Suppressor macrophage treated with lipopolysaccharide for 4 hours (primary cell): ENCODE measurements around the gene AMTN.

Experiments
- DNase-seq: peaks from one replicate; pipeline ENCODE4 v3.0.0-alpha.2; 2020

AMTN gene

DNA sequence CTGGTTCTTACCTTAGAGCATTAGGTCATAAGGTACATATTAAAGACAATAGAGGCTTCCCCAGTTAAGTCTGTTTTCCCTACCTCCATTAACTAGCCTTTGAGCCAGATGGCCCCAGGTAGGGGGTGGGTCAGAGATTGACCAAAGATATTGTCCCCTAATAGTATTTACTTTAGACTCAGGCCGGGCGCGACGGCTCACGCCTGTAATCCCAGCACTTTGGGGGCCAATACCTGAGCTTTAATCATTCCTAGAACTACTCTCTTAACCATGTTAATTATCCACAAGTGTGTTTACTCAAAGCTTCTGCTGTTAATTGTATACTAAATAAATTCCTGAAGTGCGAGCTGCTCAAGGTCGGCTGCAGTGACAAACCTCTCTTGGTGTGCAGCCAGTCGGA is 45.7 kb downstream of the AMTN start:
- DNase-seq: no peak

DNA sequence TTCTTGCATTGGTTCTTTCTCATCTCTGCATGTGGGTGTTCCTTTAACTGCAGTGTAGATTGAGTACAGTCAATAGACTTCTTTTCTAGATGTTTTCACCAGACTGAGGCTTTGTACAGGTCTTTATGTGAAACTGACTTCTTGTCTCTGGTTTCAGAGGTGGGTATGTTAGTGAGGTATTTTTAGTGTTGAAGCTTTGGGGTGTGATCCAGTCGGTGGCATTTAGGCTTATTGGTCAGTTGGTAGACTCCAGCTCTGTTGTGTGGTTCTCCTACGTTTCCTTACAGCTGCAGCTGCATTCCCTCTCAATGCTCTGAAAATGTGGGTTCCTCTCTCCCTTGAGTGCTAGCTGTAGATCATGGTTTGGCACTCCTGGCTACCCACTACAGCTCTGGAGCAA is 52.4 kb downstream of the AMTN start:
- DNase-seq: no peak

DNA sequence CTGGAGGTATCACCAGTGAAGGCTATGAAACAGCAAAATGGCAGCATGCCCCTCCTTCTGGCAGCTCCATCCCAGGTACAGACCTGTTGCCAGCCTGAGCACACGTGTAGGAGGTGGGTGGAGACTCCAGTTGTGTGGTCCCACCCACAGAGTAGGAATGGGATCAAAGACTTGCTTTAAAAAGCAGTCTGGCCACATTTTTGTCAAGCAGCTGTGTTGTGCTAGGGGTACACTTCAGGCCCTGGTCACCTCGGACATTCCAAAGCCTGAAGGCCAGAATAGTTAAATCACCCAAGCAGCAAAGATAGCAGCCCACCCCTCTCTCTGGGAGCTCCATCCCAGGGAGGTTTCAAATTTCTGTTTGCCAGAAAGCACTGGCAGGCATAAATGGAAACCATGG is 53.4 kb downstream of the AMTN start:
- DNase-seq: no peak

DNA sequence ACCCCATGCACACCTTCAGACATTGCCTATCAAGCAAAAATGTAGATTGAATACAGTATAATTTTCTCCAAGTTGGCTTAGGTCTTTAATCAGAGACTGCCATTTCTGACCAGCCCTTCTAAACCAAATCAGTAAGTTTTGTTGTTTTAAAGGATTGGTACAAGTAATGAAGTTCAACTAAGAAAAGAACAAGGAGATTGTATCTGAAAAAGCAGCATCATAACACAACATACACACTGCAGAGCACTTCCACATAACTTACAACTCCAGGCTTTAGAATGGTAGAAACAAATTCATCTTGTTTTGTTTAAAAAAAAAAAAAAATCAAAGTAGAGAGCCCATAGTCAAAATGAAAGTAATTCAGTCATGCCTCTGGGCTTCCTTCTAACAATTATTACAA is 57.6 kb downstream of the AMTN start:
- no peak for DNase-seq

DNA sequence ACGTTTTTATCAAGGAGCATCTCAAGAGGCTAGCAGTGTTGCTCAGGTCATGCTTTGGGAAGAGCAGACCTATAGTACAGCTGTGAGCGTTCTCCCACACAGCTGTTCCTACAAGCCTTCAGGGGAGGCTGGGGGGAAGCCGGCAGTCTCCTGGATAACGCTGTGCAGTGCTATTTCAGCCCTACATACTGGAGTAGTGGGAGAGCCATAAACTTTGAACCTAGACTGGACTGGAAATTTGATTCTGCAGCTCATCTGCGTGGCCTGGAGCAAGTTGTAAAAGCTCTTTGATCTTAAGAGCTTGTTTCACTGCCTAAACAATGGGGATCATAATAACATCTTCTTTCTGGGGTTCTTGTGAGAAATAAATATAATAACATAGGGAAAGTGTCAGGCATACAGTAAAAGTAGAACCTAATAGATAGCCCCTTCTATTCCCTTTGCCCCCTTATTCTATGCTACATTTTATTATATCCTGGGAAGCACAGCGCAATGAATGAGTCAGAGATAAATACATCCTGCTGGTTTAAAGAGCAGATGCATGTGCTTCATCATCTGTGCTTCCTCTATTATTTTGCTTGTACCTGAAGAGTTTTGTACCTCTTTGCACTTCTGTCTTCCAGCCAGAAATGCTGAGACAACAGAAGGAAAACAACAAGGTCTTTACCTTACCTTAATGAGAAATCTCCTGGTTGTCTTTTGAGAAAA is 59.0 kb downstream of the AMTN start:
- no peak for DNase-seq

DNA sequence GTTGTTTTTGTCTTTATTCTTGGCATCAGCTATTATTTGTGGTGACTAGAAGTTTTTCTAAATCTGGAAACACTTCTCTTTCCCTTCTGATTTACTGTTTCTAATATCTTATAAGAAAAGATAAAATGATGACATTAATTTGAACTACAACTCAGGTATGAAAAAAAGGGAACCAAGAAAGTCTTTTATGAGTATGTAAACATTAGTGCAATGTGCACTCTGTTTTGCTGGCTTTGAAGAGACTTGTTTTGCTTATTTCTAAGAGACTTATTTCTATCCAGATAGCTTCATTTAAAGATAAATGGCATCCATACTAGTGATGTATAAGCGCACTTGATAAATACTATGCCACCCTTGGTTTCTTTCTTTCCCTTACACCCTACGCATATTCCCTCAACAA is 63.6 kb downstream of the AMTN start:
- no peak for DNase-seq
